NB4 (cell line): ENCODE results near the gene SNAP29.
"Not testable (repeated sequence)": the region's sequence is repeated elsewhere in the genome, so short reads cannot be mapped to it uniquely, and the experiment has no call there.

Source experiments
- DNase-seq: peaks from one replicate; pipeline ENCODE4 v3.0.0; 2010; ENCODE audit warnings: low read depth
- H3K4me3 ChIP-seq: one replicate; pipeline ENCODE4 v1.5.1; 2011; ENCODE audit warnings: mild to moderate bottlenecking, low read depth, low read length, moderate library complexity
- CTCF ChIP-seq: IDR thresholded peaks from one replicate; pipeline ENCODE4 v1.5.1; 2012; ENCODE audit warnings: low read depth, low read length
- MAX ChIP-seq: IDR thresholded peaks from 2 replicates; pipeline ENCODE4 v1.6.1; 2011; ENCODE audit warnings: low read depth, low read length
- MYC ChIP-seq: IDR thresholded peaks from 2 replicates; pipeline ENCODE4 v1.6.1; 2011; ENCODE audit warnings: low read depth, low read length
- POLR2A ChIP-seq: IDR thresholded peaks from 2 replicates; pipeline ENCODE4 v1.6.1; 2011; ENCODE audit warnings: mild to moderate bottlenecking; ENCODE audit not compliant: insufficient read length; ENCODE audit errors: extremely low read depth

The SNAP29 gene

GRCh38 chr22:20905415-20906386 is 46.9 kb downstream of the SNAP29 start:
- no peak overlapping the region for H3K4me3 ChIP-seq
- TF ChIP-seq MYC (no peak), POLR2A (no peak), CTCF (no peak), MAX (no peak)
- DNase-seq, result no peak

GRCh38 chr22:20906387-20906767 is 47.6 kb downstream of the SNAP29 start:
- no peak for DNase-seq
- TF ChIP-seq POLR2A (no peak), MYC (no peak), CTCF (no peak), MAX (no peak)
- no peak overlapping the region for H3K4me3 ChIP-seq

GRCh38 chr22:20908717-20909116 is 49.9 kb downstream of the SNAP29 start:
- DNase-seq, H3K4me3 ChIP-seq: not testable (repeated sequence)

GRCh38 chr22:20909543-20910303 is 50.9 kb downstream of the SNAP29 start:
- TF ChIP-seq MYC (no peak), CTCF (no peak), MAX (no peak), POLR2A (no peak)
- DNase-seq, result no peak
- no peak overlapping the region for H3K4me3 ChIP-seq

GRCh38 chr22:20912494-20912893 is 53.7 kb downstream of the SNAP29 start:
- TF ChIP-seq CTCF (no peak), MYC (no peak), MAX (no peak), POLR2A (no peak)
- DNase-seq, result no peak
- H3K4me3 ChIP-seq, result no peak overlapping the region
